WI38 (cell line): ENCODE measurements around the gene RPL19.

ENCODE experiments used
- H3K4me3 ChIP-seq: 2 replicates; pipeline ENCODE4 v1.5.1; 2011; ENCODE audit warnings: low read depth, mild to moderate bottlenecking, control low read depth, low read length
- TF ChIP-seq, protein P1 (sequence below): IDR thresholded peaks from 2 replicates; pipeline ENCODE4 v1.5.1; 2012; ENCODE audit warnings: low read depth, mild to moderate bottlenecking, control low read depth, low read length

The RPL19 gene

DNA sequence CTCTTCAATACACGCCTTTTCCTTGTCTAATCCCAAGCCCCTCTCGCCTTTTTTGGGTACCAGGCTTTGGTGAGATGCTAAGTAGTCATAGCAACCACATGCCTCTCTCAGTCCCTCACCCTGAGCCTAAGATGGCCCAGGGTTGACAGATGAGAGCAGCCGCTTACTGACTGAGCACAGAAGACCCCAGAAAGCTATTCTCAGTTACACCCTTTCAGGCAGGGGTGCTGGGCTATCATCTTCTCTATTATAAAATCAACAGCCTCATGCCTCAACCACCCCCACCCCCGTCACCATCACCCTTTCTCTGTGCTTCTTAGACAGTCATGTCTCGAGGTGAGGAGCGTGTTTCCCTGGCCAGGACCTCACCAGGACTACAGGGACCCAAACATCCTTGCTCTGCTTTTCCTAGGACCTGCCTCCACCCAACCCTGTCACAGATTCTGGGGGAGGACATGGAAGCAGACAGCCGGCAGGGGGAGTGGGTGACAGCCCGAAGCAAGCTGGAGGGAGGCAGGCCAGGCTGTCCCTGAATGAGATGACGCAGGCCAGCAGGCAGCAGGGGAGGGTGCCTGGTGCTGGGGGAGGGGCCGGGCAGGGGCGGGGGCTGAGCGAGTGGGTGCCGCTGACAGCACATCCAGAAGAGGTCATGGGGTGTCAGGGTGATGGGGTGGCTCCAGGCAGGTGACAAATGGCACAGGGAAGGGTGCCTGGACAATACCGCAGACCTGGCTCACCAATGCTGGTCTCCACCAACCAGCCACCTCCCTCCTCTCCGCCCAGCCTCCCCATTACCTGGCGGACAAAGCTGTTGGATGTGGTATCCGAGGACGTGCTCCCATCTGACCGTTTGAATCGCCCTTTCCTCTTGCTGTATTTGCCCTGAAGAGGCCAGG is 5.7 kb upstream of the RPL19 start:
- no peak overlapping the region for H3K4me3 ChIP-seq
- TF ChIP-seq, protein P1, sequence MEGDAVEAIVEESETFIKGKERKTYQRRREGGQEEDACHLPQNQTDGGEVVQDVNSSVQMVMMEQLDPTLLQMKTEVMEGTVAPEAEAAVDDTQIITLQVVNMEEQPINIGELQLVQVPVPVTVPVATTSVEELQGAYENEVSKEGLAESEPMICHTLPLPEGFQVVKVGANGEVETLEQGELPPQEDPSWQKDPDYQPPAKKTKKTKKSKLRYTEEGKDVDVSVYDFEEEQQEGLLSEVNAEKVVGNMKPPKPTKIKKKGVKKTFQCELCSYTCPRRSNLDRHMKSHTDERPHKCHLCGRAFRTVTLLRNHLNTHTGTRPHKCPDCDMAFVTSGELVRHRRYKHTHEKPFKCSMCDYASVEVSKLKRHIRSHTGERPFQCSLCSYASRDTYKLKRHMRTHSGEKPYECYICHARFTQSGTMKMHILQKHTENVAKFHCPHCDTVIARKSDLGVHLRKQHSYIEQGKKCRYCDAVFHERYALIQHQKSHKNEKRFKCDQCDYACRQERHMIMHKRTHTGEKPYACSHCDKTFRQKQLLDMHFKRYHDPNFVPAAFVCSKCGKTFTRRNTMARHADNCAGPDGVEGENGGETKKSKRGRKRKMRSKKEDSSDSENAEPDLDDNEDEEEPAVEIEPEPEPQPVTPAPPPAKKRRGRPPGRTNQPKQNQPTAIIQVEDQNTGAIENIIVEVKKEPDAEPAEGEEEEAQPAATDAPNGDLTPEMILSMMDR = peak; percentile 42

DNA sequence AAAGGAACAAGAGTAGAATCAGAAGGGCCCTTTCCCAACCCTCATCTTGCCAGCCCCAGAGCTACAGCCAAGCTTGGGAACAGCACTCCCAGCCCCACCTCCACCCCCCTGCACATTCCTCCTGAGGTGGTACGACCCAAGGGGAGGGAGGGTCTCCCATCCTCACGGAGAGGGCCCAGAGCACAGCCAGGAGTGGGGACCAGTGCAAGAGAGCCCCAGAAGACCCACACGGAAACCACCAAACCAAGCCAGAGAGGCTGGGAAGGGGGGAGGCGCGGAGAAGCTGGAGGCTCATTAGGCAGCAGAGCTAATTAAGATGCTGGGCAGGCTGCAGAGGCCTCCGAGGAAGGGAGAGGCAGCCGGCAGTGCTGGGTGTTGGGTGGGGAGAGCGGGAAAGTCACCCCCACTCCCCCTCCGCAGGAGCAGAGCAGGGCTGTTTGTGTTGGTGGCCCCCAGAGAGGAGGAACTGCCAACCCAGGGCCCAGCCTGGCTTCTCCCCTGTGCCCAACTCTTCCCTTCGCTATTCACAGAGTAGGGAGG is 5.0 kb upstream of the RPL19 start:
- no peak overlapping the region for H3K4me3 ChIP-seq
- TF ChIP-seq, protein P1 = no peak

DNA sequence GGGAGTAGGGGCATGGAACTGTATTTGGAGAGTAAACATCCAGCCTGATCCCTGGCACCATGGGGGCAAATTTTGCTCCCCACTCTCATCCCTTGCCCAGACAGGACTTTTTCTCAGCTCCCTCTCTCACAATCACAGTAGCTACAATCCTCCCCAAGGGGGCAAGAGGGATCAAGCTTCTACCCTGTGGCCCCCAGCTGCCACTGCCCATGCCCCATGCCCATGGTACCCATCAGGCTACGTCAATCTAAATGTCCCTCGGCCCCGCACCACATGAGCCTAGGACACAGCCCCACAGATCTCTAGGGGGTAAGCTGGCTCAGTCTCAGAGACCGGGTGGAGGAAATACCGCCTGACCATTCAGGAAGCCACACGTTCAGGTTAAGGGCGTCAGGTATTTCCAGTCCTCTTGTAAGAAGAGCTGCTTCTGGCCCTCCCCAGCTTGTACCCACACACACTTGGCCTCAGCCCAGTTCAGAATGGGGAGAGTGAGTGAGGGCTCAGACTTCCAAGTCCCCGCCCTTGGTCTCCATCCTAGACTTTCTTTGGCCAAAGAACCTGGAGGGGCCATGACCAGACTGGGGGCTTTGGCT is 4.4 kb upstream of the RPL19 start:
- TF ChIP-seq, protein P1 = no peak
- H3K4me3 ChIP-seq = peak overlapping the region; percentile 66; the same call in 1 of the 2 replicates

DNA sequence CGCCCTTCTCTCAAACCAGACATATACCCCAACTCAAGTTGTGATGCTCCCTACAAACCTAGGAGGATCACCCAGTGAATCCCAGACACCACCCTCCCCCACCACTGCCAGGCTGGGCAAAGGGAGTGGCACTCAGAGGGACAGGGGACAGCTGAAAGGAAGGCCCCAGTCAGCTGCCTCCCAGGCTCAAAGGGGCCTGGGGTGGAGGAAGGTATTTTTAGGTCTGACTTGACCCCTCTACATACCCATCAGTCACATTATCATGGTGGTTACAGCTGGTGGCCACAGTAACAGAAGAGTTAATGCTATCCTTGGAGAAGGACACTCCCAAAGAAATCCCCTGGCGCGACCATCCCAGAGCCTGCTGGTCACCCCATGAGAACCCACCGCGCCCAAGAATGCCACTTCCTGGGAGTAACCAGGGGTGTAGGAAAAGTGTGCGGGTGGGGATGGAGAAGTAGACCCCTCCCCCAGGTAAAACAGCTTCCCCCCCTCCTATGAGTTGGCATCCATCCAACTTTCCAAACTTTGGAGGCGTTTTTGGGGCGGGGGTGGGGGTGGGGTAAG is 3.8 kb upstream of the RPL19 start:
- peak overlapping the region; percentile 66 for H3K4me3 ChIP-seq
- TF ChIP-seq, protein P1 = no peak

DNA sequence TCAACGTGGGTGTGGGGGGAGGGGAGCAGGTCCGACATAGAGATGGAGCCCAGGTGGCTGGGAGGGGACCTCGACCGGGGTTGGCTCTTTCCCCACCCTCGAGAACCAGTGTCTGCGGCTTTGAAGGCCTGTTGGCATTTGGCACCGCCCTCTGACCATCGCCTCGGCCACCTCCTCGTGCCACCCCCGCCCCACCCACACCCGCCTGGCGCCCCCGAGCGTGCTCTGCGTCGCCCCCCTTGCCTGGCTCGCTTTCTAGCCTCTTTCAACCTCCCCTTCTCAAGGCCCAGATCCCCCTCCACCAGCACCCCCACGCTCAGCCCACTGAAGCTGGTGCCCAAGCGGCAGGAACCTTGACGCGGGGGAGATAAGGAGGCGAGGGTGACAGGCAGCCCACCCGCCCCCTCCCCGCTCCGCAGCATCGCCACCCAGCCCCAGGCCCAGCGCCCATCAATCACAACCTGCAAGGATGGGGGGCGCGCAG is 3.2 kb upstream of the RPL19 start:
- TF ChIP-seq, protein P1 = no peak
- H3K4me3 ChIP-seq = peak overlapping the region; percentile 66

DNA sequence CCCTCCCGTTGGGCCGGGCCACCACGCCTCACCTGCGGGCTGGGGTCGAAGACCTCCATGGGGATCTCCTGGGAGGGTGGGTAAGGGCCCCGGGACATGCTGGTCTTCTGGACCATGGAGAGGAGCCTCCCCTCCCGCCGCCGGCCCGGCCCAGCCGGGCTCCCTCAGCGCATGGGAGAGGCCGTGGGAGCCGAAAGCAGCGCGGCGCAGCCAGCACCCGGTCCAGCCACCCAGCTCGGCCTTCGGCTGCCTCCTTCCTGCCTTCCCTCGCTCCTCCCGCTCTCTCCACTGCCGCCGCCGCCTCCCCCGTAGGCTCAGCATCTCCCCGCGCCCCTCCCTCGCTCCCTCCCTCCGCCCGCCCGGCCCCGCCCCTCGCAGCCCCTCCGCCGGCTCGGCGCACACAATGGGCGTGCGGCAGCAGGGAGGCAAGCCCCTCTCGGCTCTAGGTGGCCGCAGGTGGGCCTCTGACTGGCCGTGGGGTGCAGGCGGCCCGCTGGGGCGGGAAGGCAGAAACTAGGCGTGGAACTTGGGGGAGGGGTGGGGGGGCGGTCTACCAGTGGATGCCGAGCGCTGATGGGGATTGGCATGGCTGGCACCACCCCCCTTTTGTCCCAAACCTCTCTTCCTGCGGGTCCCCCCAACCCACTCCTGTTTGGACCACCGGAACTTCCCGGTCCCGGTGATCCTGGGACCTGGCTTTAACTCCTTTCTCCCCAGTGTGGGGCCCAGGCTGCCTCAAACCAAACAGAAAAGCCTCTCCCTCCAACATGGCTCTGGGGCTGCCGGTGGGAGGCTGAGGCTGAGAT is 2.5 kb upstream of the RPL19 start, which contains the start of gene CACNB1:
CACNB1 (minus strand) TSS at position 290 of the 806 bp plus-strand sequence; CDS start at position 116, 174 bp downstream.
- TF ChIP-seq, protein P1 = no peak
- H3K4me3 ChIP-seq = peak within 1 kb of the TSS; percentile 66
